Pulmonary artery endothelial cell (primary cell): ENCODE results near the gene LRRC56. TPM values are rescaled to one million over a fixed set of nuclear protein-coding genes. Genes with fewer than 3 reads are reported as not detected.

Experiments used
- DNase-seq: peaks from one replicate; pipeline ENCODE4 v3.0.0-alpha.2; 2011; ENCODE audit warnings: low read depth, low spot score
- total RNA-seq: library from RNA; depleted of rRNA; stranded (reverse); fragments of >200 nt; gene quantifications from 2 replicates; pipeline ENCODE4 v1.2.3, GENCODE V29; 2014

The LRRC56 gene
- 0.40 and 0.46 TPM in 2 replicates for total RNA-seq

DNA sequence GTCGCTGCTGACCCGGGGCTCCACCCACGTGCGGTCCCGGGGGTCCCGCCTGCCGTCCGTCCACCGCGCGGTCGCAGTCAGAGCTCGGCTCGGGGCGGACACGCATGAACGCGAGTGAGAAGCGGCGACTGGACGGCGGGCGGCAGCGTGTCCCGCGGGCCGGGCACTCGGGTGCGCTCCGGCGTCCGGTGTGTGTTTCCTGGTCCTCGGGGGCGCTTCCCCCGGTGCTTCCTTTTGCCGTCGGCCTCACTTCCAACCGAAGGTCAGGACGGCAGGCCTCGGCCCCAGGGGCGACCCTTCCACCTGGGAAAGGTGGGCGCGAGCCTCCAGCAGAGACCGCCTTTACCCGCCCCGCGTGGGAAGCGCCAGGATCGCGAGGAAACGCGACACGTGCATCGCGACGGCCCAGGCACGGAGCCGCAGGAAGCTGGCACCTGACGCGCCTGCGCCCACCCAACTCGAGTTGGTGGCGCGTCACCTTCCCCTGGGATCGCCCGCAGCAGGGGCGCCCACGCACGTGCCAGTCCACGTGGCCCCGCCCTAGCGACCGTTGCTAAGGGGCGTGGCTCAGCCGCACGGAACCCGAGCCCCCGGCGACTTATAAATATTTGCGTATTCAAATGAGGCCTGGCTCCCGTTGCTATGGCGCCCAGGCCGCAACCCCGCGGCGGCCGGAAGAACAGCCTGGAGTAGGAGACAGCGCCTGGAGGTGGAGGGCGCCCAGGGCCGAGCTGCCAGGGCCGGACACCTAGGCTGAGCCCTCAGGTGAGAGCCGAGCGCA, at the start of gene LRRC56:
Gene LRRC56, plus strand, starts transcription at position 687 of the 781 bp plus-strand sequence. CDS start 3,158 bp downstream, outside the sequence.
- DNase-seq, result no peak

GRCh38 chr11:487571-488021, 49.7 kb upstream of the LRRC56 start:
- no peak for DNase-seq

- no peak for DNase-seq
These were observed 49.3 kb upstream of the LRRC56 start for GRCh38 chr11:488062-488461.

DNA sequence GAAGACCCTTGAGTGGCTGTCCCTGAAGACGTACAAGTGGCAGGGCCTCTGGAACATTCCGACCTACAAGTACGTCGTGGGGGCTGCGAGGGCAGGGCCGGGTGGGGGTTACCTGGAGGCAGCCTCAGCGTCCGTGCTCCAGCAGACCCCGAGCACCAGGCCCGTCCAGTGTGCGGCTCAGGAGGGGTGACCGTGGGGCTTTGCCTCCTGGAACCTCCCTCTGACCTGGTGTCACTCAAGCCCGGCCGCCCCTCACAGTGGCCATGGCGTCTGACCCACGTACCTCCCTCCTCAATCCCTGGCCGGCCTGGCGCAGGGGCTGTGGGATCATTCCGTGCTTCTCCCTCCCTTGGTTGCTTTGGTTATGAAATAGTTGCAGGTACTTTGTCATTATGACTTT, 48.7 kb upstream of the LRRC56 start:
- DNase-seq, result no peak

DNA sequence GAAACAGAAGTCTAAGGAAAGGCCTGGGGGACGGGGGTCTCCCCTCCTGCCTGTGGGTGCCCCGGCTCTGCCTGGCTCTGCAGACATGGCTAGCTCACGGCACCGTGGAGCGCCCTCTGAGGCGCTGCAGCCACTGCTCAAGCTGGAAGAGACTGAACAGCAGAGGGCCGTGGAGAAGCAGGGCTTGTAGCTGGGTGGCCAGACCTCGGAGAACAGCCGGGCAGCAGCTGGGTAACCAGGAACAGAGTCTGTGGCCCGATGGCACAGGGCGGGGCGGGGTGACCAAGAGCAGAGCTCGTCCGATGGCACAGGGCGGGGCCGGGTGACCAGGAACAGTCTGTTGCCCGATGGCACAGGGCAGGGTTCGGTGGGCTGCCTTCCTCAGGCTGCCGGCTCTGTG, 48.3 kb upstream of the LRRC56 start:
- no peak for DNase-seq

GRCh38 chr11:489610-490185, 47.6 kb upstream of the LRRC56 start:
- DNase-seq, result no peak

GRCh38 chr11:490186-490929, 47.0 kb upstream of the LRRC56 start:
- no peak for DNase-seq

DNA sequence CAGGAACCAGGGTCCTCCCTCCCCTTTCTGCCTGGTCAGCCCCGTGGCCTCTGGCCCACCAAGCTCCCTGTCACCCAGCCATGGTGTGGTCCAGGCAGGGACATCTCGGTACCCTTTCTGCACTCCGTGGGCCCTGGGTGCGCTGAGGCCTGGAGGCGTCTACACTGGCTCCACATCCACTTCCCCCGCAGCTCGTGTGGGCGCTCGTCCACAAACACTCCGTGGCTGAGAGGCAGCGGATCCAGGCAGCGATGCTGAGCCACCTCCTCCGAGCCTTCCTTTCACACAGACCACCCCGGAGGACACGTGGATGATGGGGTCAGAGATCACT, 46.4 kb upstream of the LRRC56 start:
- DNase-seq, result no peak

DNA sequence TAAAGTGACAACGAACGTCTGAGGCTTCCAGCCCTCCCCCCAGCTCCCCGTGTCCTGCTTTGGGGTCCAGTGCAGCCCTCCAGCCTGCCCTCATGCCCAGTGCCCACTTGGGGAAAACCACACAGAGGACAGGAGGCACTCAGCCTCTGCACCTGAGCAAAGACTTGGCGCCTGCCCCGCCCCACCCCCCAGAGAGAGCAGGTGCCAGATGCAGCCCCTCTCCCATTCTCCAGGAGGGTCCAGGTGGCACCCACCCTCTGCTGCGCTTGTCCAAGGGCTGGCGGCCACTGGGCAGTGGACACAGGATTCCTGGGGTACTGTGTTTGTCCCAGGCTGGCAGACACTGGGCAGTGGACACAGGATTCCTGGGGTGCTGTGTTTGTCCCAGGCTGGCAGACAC, 46.0 kb upstream of the LRRC56 start:
- DNase-seq, result no peak

GRCh38 chr11:492427-493226, 44.7 kb upstream of the LRRC56 start:
- no peak for DNase-seq

DNA sequence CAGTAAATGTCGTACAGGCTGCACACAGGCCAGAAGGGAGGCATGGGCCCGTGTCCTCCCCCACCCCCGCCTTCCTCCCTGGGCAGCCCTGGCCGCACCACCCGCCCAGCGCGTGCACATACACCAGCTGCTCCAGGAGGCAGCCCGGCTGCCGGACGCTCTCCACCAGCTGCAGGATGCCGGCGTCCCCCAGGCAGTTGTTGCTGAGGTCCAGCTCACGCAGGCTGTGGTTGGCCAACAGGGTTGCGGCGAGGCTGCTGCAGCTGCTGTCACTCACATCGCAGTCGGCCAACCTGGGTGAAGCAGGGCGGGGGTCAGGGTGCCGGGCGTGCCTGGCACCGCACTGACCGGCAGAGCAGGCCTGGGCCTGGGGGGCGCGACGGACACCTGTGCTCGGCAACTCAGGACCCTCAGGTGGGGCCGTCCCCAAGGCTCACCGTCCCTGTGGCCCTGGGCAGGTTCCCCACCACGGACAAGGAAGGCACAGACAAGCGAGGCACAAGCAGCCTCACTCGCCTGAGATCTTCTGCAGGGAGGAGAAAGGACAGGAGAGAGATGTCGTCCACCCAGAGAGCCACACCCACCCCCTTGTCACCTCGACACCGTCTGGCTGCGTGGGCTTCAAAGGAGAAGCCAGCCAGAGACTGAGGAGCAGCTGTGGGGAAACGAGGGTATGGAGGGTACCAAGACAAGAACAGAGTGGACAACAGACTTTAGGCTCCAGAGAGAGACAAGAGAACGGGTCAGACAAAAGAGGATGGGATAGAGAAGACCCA, 42.4 kb upstream of the LRRC56 start:
- no peak for DNase-seq

GRCh38 chr11:495537-495931, 41.8 kb upstream of the LRRC56 start:
- DNase-seq, result no peak

GRCh38 chr11:496834-497564, 40.3 kb upstream of the LRRC56 start:
- no peak for DNase-seq

DNA sequence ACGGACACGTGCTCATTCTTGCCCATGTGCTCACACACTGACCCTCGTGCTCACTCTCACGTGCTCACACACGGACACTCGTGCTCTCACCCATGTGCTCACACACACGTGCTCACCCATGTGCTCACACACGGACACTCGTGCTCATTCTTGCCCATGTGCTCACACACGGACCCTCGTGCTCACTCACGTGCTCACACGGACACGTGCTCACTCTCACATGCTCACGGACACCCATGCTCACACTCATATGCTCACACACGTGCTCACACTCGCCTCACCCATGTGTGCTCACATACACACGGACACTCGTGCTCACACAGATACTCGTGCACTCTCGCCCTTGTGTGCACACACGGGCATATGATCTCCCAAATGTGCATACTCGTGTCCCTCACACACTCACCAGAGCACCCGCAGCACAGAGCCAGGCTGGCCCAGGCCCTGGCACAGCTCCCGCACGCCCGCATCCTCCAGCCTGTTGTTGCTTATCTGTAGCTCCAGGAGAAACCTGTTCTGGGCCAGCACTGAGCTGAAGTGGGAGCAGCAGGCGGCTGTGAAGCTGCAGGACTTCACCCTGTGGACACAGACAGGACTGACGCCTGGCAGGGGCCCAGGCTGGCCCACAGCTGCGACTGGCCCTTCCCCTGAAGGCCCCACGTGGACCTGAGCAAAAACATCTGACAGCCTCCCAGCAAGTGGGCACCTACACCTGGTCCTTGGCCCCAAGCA, 39.6 kb upstream of the LRRC56 start:
- no peak for DNase-seq

DNA sequence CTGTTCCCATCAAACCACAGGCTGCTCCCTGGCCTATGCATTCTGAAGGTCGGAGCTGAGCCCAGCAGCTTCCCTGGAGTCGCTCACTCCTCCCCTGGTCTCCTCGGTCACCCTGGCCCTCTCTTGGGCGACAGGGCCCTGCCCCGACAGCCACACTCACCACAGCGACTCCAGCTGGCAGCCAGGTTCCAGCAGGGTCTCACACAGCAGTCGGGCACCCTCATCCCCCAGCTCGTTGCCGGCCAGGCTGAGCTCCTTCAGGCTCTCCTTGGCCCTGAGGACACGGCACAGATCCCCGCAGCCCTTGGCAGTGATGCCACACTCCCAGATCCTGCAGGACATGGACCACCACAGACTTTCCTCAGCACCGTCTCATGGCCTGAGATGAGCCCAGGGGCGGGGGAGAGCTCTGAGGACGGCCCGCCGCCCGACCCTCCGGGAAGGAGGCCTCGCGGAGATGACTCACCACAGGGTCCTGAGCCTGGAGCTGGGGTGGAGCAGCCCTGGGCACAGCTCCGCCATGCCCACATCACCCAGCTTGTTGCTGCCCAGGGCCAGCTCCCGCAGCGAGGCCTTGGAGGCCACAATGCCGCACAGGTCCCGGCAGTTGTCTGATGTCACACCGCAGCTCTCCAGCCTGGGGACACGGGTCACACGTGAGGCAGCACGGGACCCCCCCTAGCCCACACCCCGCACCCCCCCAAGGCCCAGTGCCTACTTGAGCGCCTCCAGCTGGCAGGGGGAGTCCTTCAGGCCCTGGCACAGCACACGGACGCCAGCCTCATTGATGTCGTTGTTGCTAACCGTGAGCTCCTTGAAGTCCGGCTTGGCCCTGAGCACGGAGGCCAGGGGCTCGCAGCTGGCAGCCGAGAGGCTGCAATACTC, 38.8 kb upstream of the LRRC56 start:
- DNase-seq, result no peak

GRCh38 chr11:499201-500076, 37.9 kb upstream of the LRRC56 start:
- DNase-seq, result no peak

DNA sequence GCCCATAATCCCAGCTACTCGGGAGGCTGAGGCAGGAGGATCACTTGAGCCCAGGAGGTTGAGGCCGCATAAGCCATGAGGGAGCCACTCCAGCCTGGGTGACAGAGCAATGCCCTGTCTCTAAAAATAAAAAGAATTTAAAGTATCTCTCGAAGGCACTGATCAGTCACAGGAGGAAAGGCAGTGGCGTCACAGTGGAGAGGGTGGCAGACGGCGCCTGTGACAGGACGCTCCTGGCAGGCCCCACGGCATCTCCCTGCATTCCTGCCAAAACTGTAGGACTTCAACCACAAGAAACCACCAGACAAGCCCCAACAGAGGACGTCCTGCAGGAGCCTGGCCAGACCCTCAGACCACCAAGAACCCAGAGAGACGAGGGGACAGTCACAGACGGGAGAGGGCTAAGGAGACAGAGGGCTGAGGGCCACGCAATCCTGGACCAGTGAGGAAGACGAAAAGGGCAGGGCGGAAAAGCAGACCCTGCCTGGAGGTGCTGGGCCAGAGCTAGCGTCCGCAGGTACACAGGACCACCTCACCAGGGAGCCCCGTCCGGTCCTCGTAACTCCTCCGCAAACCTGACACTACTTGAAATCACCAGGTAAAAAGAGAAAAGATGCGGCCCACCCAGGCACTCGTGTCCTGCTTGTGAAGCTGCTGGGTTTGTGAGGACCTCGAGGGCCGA, 36.2 kb upstream of the LRRC56 start:
- DNase-seq, result no peak
